Stomach (tissue), 9 donors: ENCODE data around the gene PTPRD. TPM values are rescaled to one million over a fixed set of nuclear protein-coding genes. Genes with fewer than 3 reads are reported as not detected.

Experiments used
- DNase-seq, 2 donors: peaks; one replicate each; pipeline versions ENCODE4 v3.0.0 to v3.0.0-alpha.2; 2013 to 2019
- H3K27ac ChIP-seq, 5 donors: fragments of 200-600 bp in 4 of 5; sonication (generic) in 4 of 5; one replicate each; pipeline ENCODE4 v1.5.1; 2013 to 2019; ENCODE audit warnings: mild to moderate bottlenecking in 1 of 5, moderate library complexity in 1 of 5
- H3K27me3 ChIP-seq, 3 donors: fragments of 200-600 bp; sonication (generic); one replicate each; pipeline ENCODE4 v1.5.1; 2017 to 2019; ENCODE audit warnings: mixed run types in 1 of 3
- H3K36me3 ChIP-seq, 4 donors: fragments of 200-600 bp; sonication (generic); 1 replicate in 3 of 4; 2 replicates in 1 of 4; pipeline ENCODE4 v1.5.1; 2016 to 2019
- H3K4me1 ChIP-seq, 4 donors: fragments of 200-600 bp; sonication (generic); one replicate each; pipeline ENCODE4 v1.5.1; 2016 to 2019
- H3K4me3 ChIP-seq, 4 donors: fragments of 200-600 bp; sonication (generic) in 3 of 4; one replicate each; pipeline ENCODE4 v1.5.1; 2016 to 2019; ENCODE audit warnings: mild to moderate bottlenecking in 1 of 4
- H3K9me3 ChIP-seq, 4 donors: fragments of 200-600 bp; sonication (generic); one replicate each; pipeline ENCODE4 v1.5.1; 2016 to 2019
- CTCF ChIP-seq, 7 experiments: fragments of 450-650 bp in 4 of 7; fragments of 200-600 bp in 3 of 7; sonication (generic) in 3 of 7; IDR thresholded peaks; one replicate each; pipeline ENCODE4 v1.5.1; 2016 to 2019; ENCODE audit warnings: antibody characterized with exemption in 7 of 7, control low read depth in 2 of 7, mild to moderate bottlenecking in 1 of 7
- EP300 ChIP-seq: sonication (generic); formaldehyde crosslinking; IDR thresholded peaks from one replicate; pipeline ENCODE4 v1.6.1; 2017; ENCODE audit warnings: antibody characterized with exemption
- POLR2A ChIP-seq, 4 donors: fragments of 450-650 bp; IDR thresholded peaks; one replicate each; pipeline ENCODE4 v1.6.1; 2016; ENCODE audit warnings: antibody characterized with exemption in 4 of 4, control low read depth in 2 of 4, mild to moderate bottlenecking in 1 of 4, moderate library complexity in 1 of 4
- POLR2AphosphoS5 ChIP-seq, 3 donors: sonication (generic); formaldehyde crosslinking; IDR thresholded peaks; one replicate each; pipeline ENCODE4 v1.6.1; 2016; ENCODE audit warnings: antibody characterized with exemption in 3 of 3
- WGBS, 5 donors: extraction: QIAGEN DNeasy Blood & Tissue Kit in 3 of 5; methylation state at CpG; one replicate each; pipeline versions ENCODE4 v1.1.5 to v1.1.7; 2013 to 2018; 5-methylcytosine and 5-hydroxymethylcytosine counted together
- intact Hi-C: fragments of 100-400 bp; cut with DNase I; formaldehyde crosslinking; loops from one replicate; pipeline ENCODE4 v1.15.1; 2023; ENCODE audit warnings: low total_unique reads
- polyA plus RNA-seq, 3 donors: library from polyadenylated mRNA; stranded (reverse); fragments of 200-250 nt; gene quantifications; one replicate each; pipeline ENCODE4 v1.2.3, GENCODE V29; 2013
- total RNA-seq, 5 donors: library from RNA; depleted of rRNA; stranded (reverse); fragments of >200 nt; gene quantifications; one replicate each; pipeline versions ENCODE4 v1.1.0 to v1.2.3, GENCODE V29; 2014 to 2016
- donor health status: healthy with polysubstance abuse.
- donor health status: Bipolar disorder and iron deficiency.
- donor health status: healthy.

Gene PTPRD
- total and polyA plus RNA-seq, 8 donors: 0.12 to 53.1 (median 1.2) TPM

GRCh38 chr9:10250219-10250618 is 362.6 kb downstream of the PTPRD start:
- Histone ChIP-seq H3K27me3 (no peaks in the 10 kb centered on the region), H3K9me3 (no peaks in the 10 kb centered on the region), H3K36me3 (no peaks in the 10 kb centered on the region), H3K4me3 (no peak overlapping the region), H3K27ac (no peak overlapping the region), H3K4me1 (no peaks in the 10 kb centered on the region)
- no peak for DNase-seq
- intact Hi-C loops: no loop called here
- WGBS, 5 donors: 44 to 79% (median 72%) methylated on average over 1 of the region's 1 CpG
- TF ChIP-seq POLR2AphosphoS5 (IDR thresholded peaks at IDR 0.05) (no peak), EP300 (no peak), CTCF (IDR thresholded peaks at IDR 0.05) (no peak), POLR2A (IDR thresholded peaks at IDR 0.05) (no peak)

- no peak for TF ChIP-seq POLR2A (IDR thresholded peaks at IDR 0.05)
- WGBS, 5 donors: 84 to 97% (median 87%) methylated on average over 1 of the region's 1 CpG
- Histone ChIP-seq H3K9me3 (no peaks in the 10 kb centered on the region), H3K27ac (no peak overlapping the region), H3K36me3 (no peaks in the 10 kb centered on the region), H3K27me3 (no peaks in the 10 kb centered on the region), H3K4me1 (no peaks in the 10 kb centered on the region), H3K4me3 (no peak overlapping the region)
- intact Hi-C loops: no loop called here
- DNase-seq: no peak
Observed at GRCh38 chr9:10248890-10249289, 363.9 kb downstream of the PTPRD start.

GRCh38 chr9:10242255-10242654 is 370.5 kb downstream of the PTPRD start:
- no peak for DNase-seq
- Histone ChIP-seq H3K27ac (no peak overlapping the region), H3K4me1 (no peaks in the 10 kb centered on the region), H3K9me3 (no peaks in the 10 kb centered on the region), H3K36me3 (no peaks in the 10 kb centered on the region), H3K27me3 (no peaks in the 10 kb centered on the region), H3K4me3 (no peak overlapping the region)
- TF ChIP-seq CTCF (IDR thresholded peaks at IDR 0.05): no peak
- 43 to 56% (median 51%) methylated on average over 2 of the region's 2 CpGs for WGBS, 5 donors
- intact Hi-C loops: no loop called here

GRCh38 chr9:10238087-10238486 is 374.7 kb downstream of the PTPRD start:
- intact Hi-C loops: no loop called here
- H3K27ac ChIP-seq: no peak overlapping the region
- H3K27me3 ChIP-seq: no peaks in the 10 kb centered on the region
- 62 to 87% (median 70%) methylated on average over 1 of the region's 1 CpG for WGBS, 5 donors
- no peaks in the 10 kb centered on the region for H3K36me3 ChIP-seq
- DNase-seq: no peak
- no peaks in the 10 kb centered on the region for H3K4me1 ChIP-seq
- TF ChIP-seq POLR2AphosphoS5 (IDR thresholded peaks at IDR 0.05) (no peak), CTCF (IDR thresholded peaks at IDR 0.05) (no peak), POLR2A (IDR thresholded peaks at IDR 0.05) (no peak), EP300 (no peak)
- H3K9me3 ChIP-seq: no peaks in the 10 kb centered on the region
- no peak overlapping the region for H3K4me3 ChIP-seq

- no peaks in the 10 kb centered on the region for H3K4me1 ChIP-seq
- DNase-seq: no peak
- H3K9me3 ChIP-seq: no peaks in the 10 kb centered on the region
- no peaks in the 10 kb centered on the region for H3K36me3 ChIP-seq
- H3K4me3 ChIP-seq: no peak overlapping the region
- TF ChIP-seq EP300 (no peak), CTCF (IDR thresholded peaks at IDR 0.05) (no peak), POLR2AphosphoS5 (IDR thresholded peaks at IDR 0.05) (no peak), POLR2A (IDR thresholded peaks at IDR 0.05) (no peak)
- no peak overlapping the region for H3K27ac ChIP-seq
- intact Hi-C loops: no loop called here
- no peaks in the 10 kb centered on the region for H3K27me3 ChIP-seq
Observed at GRCh38 chr9:10237584-10237983, 375.2 kb downstream of the PTPRD start.
